Measurements from ENCODE around the gene YIF1A. TPM values are rescaled to one million over a fixed set of nuclear protein-coding genes. Genes with fewer than 3 reads are reported as not detected.
"Not testable (repeated sequence)": the region's sequence is repeated elsewhere in the genome, so short reads cannot be mapped to it uniquely, and the experiment has no call there.

YIF1A gene
- total and polyA plus RNA-seq, 2 of the 4 experiments (the other 2 are of a cell fraction) = 128 to 207 TPM

DNA sequence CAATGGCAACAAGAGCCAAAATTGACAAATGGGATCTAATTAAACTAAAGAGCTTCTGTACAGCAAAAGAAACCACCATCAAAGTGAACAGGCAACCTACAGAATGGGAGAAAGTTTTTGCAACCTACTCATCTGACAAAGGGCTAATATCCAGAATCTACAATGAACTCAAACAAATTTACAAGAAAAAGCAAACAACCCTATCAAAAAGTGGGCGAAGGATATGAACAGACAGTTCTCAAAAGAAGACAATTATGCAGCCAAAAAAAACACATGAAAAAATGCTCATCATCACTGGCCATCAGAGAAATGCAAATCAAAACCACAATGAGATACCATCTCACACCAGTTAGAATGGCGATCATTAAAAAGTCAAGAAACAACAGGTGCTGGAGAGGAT is 31.3 kb upstream of the YIF1A start:
- H4K91ac ChIP-seq (ENCODE audit: insufficient read depth, low read depth, low read length); H3K4me2 ChIP-seq (ENCODE audit: low read depth, low read length); H2AFZ ChIP-seq (replicated peaks; ENCODE audit: low read length, poor library complexity); H3K9ac ChIP-seq (ENCODE audit: low read depth, low read length); H4K8ac ChIP-seq (ENCODE audit: low read depth in 2 of 2, low read length in 2 of 2); H3K18ac ChIP-seq (ENCODE audit: low read depth, low read length); CTCF ChIA-PET; H3K56ac ChIP-seq (ENCODE audit: extremely low read depth, insufficient read depth, low read length); H3K4me3 ChIP-seq (ENCODE audit: insufficient read depth, low read depth, low read length); H3K27ac ChIP-seq (ENCODE audit: insufficient read depth, low read length); intact Hi-C loops (cut with micrococcal nuclease); H3K14ac ChIP-seq (replicated peaks; ENCODE audit: low read depth, low read length); dilution Hi-C loops (cut with HindIII; ENCODE audit: low sequenced_read_pairs, unreplicated experiment); H3K9me3 ChIP-seq (ENCODE audit: control insufficient read depth, insufficient read depth, low read length); H2AK5ac ChIP-seq (ENCODE audit: low read depth, low read length); H2BK20ac ChIP-seq (ENCODE audit: low read depth, low read length); H2BK5ac ChIP-seq (ENCODE audit: low read depth, low read length, poor library complexity, severe bottlenecking); POLR2A ChIA-PET (ENCODE audit: unreplicated experiment); ATAC-seq (ENCODE audit: low read depth); H3K4ac ChIP-seq (ENCODE audit: low read depth, low read length); H2BK120ac ChIP-seq (ENCODE audit: low read depth, low read length); DNase-seq; H3K23ac ChIP-seq (ENCODE audit: low read depth, low read length); BruUV-seq (replicated peaks); H3K36me3 ChIP-seq (ENCODE audit: control insufficient read depth, insufficient read depth, low read length); H3K27me3 ChIP-seq (ENCODE audit: control insufficient read depth, insufficient read depth, low read length); in situ Hi-C loops (cut with MboI; ENCODE audit: low sequenced_read_pairs); H2AK9ac ChIP-seq (replicated peaks; ENCODE audit: low read depth, low read length, poor library complexity); H4K5ac ChIP-seq (ENCODE audit: low read depth, low read length); H2BK15ac ChIP-seq (ENCODE audit: low read depth, low read length): not testable (repeated sequence)
- Histone ChIP-seq H3K4me1 (ENCODE audit: control insufficient read depth, insufficient read depth, low read length) (peaks cover 34% of the 10 kb centered on the region), H3K9me1 (ENCODE audit: insufficient read depth, low read length) (peaks cover 22% of the 10 kb centered on the region), H3K79me1 (ENCODE audit: low read depth in 1 of 2, low read length in 2 of 2) (peaks cover 0 to 28% of the 10 kb centered on the region in 2 experiments; a peak in 2 of 4 replicates), H4K20me1 (ENCODE audit: insufficient read depth, low read length) (peaks cover 15% of the 10 kb centered on the region)
- no CpG with 5 or more reads among the region's 2 CpGs for WGBS, 2 experiments (ENCODE audit: extremely low coverage in 2 of 2, insufficient read length in 1 of 2)
